ENCODE measurements around the gene CDC42BPA. TPM values are rescaled to one million over a fixed set of nuclear protein-coding genes. Genes with fewer than 3 reads are reported as not detected.

CDC42BPA gene
- total and polyA plus RNA-seq, 11 donors: 9.8 to 33.8 (median 29.7) TPM

DNA sequence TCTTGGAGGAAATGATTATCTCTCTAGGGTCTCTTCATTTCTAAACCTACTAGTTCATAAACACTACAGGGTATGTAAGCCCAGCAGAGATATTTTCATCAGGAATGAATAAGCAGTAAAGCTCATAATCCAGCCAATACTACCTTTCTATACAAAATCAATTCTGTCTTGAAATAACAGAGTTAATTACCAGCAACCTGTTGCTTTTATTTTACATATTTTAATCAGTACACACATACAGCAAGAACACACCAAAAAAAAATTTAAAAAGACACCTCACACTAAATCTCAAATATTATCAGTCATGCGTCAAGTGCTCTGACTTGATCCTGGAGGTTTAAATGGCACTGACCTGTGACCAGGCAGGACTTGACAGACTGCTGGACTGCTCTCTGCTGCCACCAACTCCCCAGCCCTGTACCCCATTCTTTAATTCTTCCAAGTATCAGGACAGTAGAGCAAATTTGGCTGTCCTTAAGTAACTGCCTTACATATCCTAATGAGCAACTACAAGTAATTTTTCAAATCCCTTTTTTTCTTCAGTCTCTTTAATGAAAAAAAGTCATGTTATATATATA lies 98.5 kb downstream of the CDC42BPA start:
- Histone ChIP-seq H3K27ac (peak overlapping the region in 4 of 12 donors; percentile 7 to 27 (median 24)), H3K9me3 (no peaks in the 10 kb centered on the region), H3K36me3 (no peaks in the 10 kb centered on the region), H3K4me1 (peaks cover 0 to 46% (median 18%) of the 10 kb centered on the region in 12 donors), H3K4me3 (no peak overlapping the region), H3K27me3 (no peaks in the 10 kb centered on the region)
- ATAC-seq: peak in 3 of 4 donors; percentile 59 to 78 (median 66)
- intact Hi-C loops (cut with DNase I): loop anchor here in 1 of 10 donors (10.0 kb wide), 1 partner anchor 215 kb away; no protein-coding TSS in a partner anchor
- WGBS, 4 donors: 58 to 72% (median 65%) methylated on average over 1 of the region's 1 CpG
- no peak for TF ChIP-seq POLR2A (IDR thresholded peaks at IDR 0.05)
- TF ChIP-seq, protein P1, sequence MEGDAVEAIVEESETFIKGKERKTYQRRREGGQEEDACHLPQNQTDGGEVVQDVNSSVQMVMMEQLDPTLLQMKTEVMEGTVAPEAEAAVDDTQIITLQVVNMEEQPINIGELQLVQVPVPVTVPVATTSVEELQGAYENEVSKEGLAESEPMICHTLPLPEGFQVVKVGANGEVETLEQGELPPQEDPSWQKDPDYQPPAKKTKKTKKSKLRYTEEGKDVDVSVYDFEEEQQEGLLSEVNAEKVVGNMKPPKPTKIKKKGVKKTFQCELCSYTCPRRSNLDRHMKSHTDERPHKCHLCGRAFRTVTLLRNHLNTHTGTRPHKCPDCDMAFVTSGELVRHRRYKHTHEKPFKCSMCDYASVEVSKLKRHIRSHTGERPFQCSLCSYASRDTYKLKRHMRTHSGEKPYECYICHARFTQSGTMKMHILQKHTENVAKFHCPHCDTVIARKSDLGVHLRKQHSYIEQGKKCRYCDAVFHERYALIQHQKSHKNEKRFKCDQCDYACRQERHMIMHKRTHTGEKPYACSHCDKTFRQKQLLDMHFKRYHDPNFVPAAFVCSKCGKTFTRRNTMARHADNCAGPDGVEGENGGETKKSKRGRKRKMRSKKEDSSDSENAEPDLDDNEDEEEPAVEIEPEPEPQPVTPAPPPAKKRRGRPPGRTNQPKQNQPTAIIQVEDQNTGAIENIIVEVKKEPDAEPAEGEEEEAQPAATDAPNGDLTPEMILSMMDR (IDR thresholded peaks at IDR 0.05): peak in 4 of 12 donors; percentile 6 to 26 (median 10)
- DNase-seq: no peak

GRCh38 chr1:227218870-227219573 lies 99.3 kb downstream of the CDC42BPA start:
- Histone ChIP-seq H3K4me1 (peaks cover 0 to 47% (median 23%) of the 10 kb centered on the region in 12 donors), H3K27me3 (no peaks in the 10 kb centered on the region), H3K4me3 (no peak overlapping the region), H3K36me3 (no peaks in the 10 kb centered on the region), H3K9me3 (no peaks in the 10 kb centered on the region), H3K27ac (peak overlapping the region in 6 of 12 donors; percentile 7 to 35 (median 21))
- intact Hi-C loops (cut with DNase I): loop anchor here in 1 of 10 donors (10.0 kb wide), 1 partner anchor 216 kb away; no protein-coding TSS in a partner anchor
- WGBS, 4 donors: 45 to 60% (median 51%) methylated on average over 6 of the region's 6 CpGs
- DNase-seq (peak in 1 of 5 donors; percentile 33), ATAC-seq (peak in 3 of 4 donors; percentile 56 to 82 (median 60))
- TF ChIP-seq, protein P1 (IDR thresholded peaks at IDR 0.05): no peak
- TF ChIP-seq POLR2A (IDR thresholded peaks at IDR 0.05): no peak

GRCh38 chr1:227215863-227216510 lies 102.3 kb downstream of the CDC42BPA start:
- H3K9me3 ChIP-seq: no peaks in the 10 kb centered on the region
- DNase-seq (no peak), ATAC-seq (no peak)
- no peaks in the 10 kb centered on the region for H3K27me3 ChIP-seq
- peaks cover 0 to 16% (median 0%) of the 10 kb centered on the region in 9 donors for H3K36me3 ChIP-seq
- whole genome bisulfite sequencing, 4 donors: 94 to 96% (median 95%) methylated on average over 2 of the region's 2 CpGs
- no peak overlapping the region for H3K27ac ChIP-seq
- H3K4me1 ChIP-seq: peaks cover 0 to 47% (median 24%) of the 10 kb centered on the region in 12 donors
- H3K4me3 ChIP-seq: no peak overlapping the region
- no peak for TF ChIP-seq POLR2A (IDR thresholded peaks at IDR 0.05)
- intact Hi-C loops (cut with DNase I): loop anchor here in 1 of 10 donors (10.0 kb wide), 1 partner anchor 219 kb away; no protein-coding TSS in a partner anchor

- peaks cover 0 to 31% (median 14%) of the 10 kb centered on the region in 12 donors for H3K4me1 ChIP-seq
- 69 to 81% (median 74%) methylated on average over 3 of the region's 3 CpGs for WGBS, 4 donors
These were observed 104.1 kb downstream of the CDC42BPA start for GRCh38 chr1:227214207-227214606.

More at GRCh38 chr1:227214207-227214606, 104.1 kb downstream of the CDC42BPA start:
- ATAC-seq (peak in 1 of 4 donors; percentile 36), DNase-seq (no peak)
- Histone ChIP-seq H3K9me3 (no peaks in the 10 kb centered on the region), H3K36me3 (peaks cover 0 to 17% (median 0%) of the 10 kb centered on the region in 9 donors), H3K27ac (no peak overlapping the region), H3K27me3 (no peaks in the 10 kb centered on the region), H3K4me3 (no peak overlapping the region)
- TF ChIP-seq, protein P1 (IDR thresholded peaks at IDR 0.05): no peak
- TF ChIP-seq POLR2A (IDR thresholded peaks at IDR 0.05): no peak
- intact Hi-C loops (cut with DNase I): loop anchor here in 1 of 10 donors (10.0 kb wide), 1 partner anchor 221 kb away; no protein-coding TSS in a partner anchor
